Esophagus muscularis mucosa (tissue), 4 donors: Measurements from ENCODE around the gene TTF1. TPM values are rescaled to one million over a fixed set of nuclear protein-coding genes. Genes with fewer than 3 reads are reported as not detected.
A peak's percentile ranks its signal among the peaks of the same experiment; 100 is the strongest.

Source experiments
- DNase-seq: peaks from one replicate; pipeline ENCODE4 v3.0.0-alpha.2; 2017; ENCODE audit errors: extremely low spot score
- H3K27ac ChIP-seq, 4 donors: fragments of 200-600 bp; sonication (generic); replicated peaks in 1 of 4; 1 replicate in 3 of 4; 2 replicates in 1 of 4; pipeline ENCODE4 v1.5.1; 2016 to 2019; ENCODE audit warnings: mild to moderate bottlenecking in 1 of 4
- H3K27me3 ChIP-seq, 4 donors: fragments of 200-600 bp; sonication (generic); one replicate each; pipeline versions ENCODE4 v1.5.1 to v1.6.0; 2016 to 2019
- H3K36me3 ChIP-seq, 4 donors: fragments of 200-600 bp; sonication (generic); one replicate each; pipeline ENCODE4 v1.5.1; 2016 to 2019
- H3K4me1 ChIP-seq, 4 donors: fragments of 200-600 bp; sonication (generic); one replicate each; pipeline ENCODE4 v1.5.1; 2016 to 2019
- H3K4me3 ChIP-seq, 4 donors: fragments of 200-600 bp; sonication (generic); 1 replicate in 2 of 4; 2 replicates in 2 of 4; pipeline ENCODE4 v1.5.1; 2016 to 2019; ENCODE audit warnings: mild to moderate bottlenecking in 4 of 4, moderate library complexity in 1 of 4
- H3K9me3 ChIP-seq, 4 donors: fragments of 200-600 bp; sonication (generic); 1 replicate in 3 of 4; 2 replicates in 1 of 4; pipeline ENCODE4 v1.5.1; 2016 to 2019
- EP300 ChIP-seq: sonication (generic); formaldehyde crosslinking; IDR thresholded peaks from one replicate; pipeline ENCODE4 v1.6.1; 2017; ENCODE audit warnings: antibody characterized with exemption
- POLR2A ChIP-seq: fragments of 450-650 bp; IDR thresholded peaks from one replicate; pipeline ENCODE4 v1.6.1; 2017; ENCODE audit warnings: antibody characterized with exemption, moderate library complexity, mild to moderate bottlenecking, low read depth
- POLR2AphosphoS5 ChIP-seq, 2 donors: sonication (generic); formaldehyde crosslinking; IDR thresholded peaks; one replicate each; pipeline ENCODE4 v1.6.1; 2017; ENCODE audit warnings: antibody characterized with exemption in 2 of 2
- WGBS: methylation state at CpG from one replicate; pipeline ENCODE4 v1.1.5; 2018; 5-methylcytosine and 5-hydroxymethylcytosine counted together
- intact Hi-C: fragments of 100-400 bp; cut with DNase I; formaldehyde crosslinking; loops from one replicate; pipeline ENCODE4 v1.15.1; 2023
- total RNA-seq, 4 donors: library from RNA; depleted of rRNA; stranded (reverse); fragments of >200 nt; gene quantifications; one replicate each; pipeline versions ENCODE4 v1.1.0 to v1.2.1, GENCODE V29; 2016
- TF ChIP-seq, protein P1 (sequence below), 3 experiments: fragments of 200-600 bp in 2 of 3; fragments of 450-650 bp in 1 of 3; sonication (generic) in 2 of 3; IDR thresholded peaks; one replicate each; pipeline ENCODE4 v1.5.1; 2017 to 2019; ENCODE audit warnings: antibody characterized with exemption in 3 of 3, mild to moderate bottlenecking in 2 of 3, moderate library complexity in 1 of 3

TTF1 gene, protein sequence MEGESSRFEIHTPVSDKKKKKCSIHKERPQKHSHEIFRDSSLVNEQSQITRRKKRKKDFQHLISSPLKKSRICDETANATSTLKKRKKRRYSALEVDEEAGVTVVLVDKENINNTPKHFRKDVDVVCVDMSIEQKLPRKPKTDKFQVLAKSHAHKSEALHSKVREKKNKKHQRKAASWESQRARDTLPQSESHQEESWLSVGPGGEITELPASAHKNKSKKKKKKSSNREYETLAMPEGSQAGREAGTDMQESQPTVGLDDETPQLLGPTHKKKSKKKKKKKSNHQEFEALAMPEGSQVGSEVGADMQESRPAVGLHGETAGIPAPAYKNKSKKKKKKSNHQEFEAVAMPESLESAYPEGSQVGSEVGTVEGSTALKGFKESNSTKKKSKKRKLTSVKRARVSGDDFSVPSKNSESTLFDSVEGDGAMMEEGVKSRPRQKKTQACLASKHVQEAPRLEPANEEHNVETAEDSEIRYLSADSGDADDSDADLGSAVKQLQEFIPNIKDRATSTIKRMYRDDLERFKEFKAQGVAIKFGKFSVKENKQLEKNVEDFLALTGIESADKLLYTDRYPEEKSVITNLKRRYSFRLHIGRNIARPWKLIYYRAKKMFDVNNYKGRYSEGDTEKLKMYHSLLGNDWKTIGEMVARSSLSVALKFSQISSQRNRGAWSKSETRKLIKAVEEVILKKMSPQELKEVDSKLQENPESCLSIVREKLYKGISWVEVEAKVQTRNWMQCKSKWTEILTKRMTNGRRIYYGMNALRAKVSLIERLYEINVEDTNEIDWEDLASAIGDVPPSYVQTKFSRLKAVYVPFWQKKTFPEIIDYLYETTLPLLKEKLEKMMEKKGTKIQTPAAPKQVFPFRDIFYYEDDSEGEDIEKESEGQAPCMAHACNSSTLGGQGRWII
- 10 to 100 TPM in 3 of 4 donors, 1 to 10 TPM in 1; 9.6 to 17.2 (median 12.8) TPM for total RNA-seq

DNA sequence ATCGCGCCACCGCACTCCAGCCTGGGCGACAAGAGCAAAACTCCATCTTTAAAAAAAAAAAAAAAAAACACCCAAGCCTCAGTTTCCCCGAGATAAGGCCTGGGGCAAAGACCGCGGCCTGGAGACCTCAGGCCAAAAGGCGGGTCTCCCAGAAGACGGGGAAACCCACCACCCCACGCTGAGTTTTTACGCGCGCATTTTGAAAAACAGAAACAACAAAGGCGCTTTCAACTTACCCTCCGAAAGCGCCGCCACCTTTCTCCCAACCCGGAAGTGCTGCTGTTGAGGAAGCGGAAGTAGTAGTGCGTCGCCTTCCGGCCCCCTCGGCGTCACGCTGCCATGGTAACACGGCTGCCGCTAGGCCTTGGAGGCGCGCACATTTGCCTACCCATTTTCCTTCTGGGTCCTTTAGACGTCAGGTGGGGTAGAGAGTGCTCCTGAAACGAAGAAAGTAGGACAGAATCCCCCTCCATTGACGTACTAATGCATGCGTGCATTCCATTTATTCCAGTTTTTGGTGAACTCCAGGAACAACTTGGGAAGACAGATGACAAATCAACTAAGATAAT, at the start of gene TTF1:
Gene TTF1 (minus strand): TSS at position 287 of the 569 bp plus-strand sequence. CDS start 4,019 bp downstream, outside the sequence.
- peaks cover 7 to 22% (median 17%) of the 10 kb centered on the region in 4 donors for H3K36me3 ChIP-seq
- 2% methylated on average over 30 of the region's 33 CpGs for WGBS
- peak within 1 kb of the TSS; percentile 28 to 65 (median 50) for H3K27ac ChIP-seq
- H3K9me3 ChIP-seq = no peaks in the 10 kb centered on the region
- TF ChIP-seq, protein P1, sequence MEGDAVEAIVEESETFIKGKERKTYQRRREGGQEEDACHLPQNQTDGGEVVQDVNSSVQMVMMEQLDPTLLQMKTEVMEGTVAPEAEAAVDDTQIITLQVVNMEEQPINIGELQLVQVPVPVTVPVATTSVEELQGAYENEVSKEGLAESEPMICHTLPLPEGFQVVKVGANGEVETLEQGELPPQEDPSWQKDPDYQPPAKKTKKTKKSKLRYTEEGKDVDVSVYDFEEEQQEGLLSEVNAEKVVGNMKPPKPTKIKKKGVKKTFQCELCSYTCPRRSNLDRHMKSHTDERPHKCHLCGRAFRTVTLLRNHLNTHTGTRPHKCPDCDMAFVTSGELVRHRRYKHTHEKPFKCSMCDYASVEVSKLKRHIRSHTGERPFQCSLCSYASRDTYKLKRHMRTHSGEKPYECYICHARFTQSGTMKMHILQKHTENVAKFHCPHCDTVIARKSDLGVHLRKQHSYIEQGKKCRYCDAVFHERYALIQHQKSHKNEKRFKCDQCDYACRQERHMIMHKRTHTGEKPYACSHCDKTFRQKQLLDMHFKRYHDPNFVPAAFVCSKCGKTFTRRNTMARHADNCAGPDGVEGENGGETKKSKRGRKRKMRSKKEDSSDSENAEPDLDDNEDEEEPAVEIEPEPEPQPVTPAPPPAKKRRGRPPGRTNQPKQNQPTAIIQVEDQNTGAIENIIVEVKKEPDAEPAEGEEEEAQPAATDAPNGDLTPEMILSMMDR (IDR thresholded peaks at IDR 0.05) = no peak
- peak; percentile 82 to 91 for TF ChIP-seq POLR2AphosphoS5 (IDR thresholded peaks at IDR 0.05)
- H3K27me3 ChIP-seq = peaks cover 0 to 25% (median 19%) of the 10 kb centered on the region in 4 donors
- intact Hi-C loops = no loop called here
- peak; percentile 97 for DNase-seq
- peaks cover 38 to 51% (median 44%) of the 10 kb centered on the region in 4 donors for H3K4me1 ChIP-seq
- H3K4me3 ChIP-seq = peak within 1 kb of the TSS; percentile 69 to 84 (median 74)

DNA sequence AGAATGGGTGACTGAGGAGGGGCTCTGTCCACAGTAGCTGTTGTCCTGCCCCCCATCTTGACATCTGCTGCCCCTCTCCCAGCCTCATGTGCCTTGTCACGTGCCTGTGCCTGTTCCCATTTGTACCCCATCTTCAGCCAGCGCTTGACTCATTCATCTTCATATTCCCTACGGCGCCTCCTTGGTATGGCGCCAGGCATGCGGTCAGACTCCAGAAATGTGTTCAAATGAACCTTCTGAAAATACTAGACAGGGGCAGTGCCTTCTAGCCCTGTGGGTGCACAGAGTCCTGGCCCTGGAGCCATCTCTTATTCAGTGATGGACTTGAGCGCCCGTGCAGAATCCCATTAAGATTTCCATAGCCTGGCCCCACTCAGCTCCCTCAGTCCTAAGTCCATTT, 49.6 kb upstream of the TTF1 start:
- H3K36me3 ChIP-seq = no peaks in the 10 kb centered on the region
- H3K27ac ChIP-seq = no peak overlapping the region
- no peak for DNase-seq
- H3K27me3 ChIP-seq = peaks cover 0 to 64% (median 7%) of the 10 kb centered on the region in 4 donors
- H3K4me3 ChIP-seq = no peak overlapping the region
- TF ChIP-seq POLR2A (no peak), EP300 (no peak), POLR2AphosphoS5 (IDR thresholded peaks at IDR 0.05) (no peak)
- TF ChIP-seq, protein P1 (IDR thresholded peaks at IDR 0.05) = no peak
- intact Hi-C loops = no loop called here
- 89% methylated on average over 8 of the region's 8 CpGs for WGBS
- H3K9me3 ChIP-seq = peaks cover 0 to 5% (median 0%) of the 10 kb centered on the region in 4 donors
- H3K4me1 ChIP-seq = no peaks in the 10 kb centered on the region

DNA sequence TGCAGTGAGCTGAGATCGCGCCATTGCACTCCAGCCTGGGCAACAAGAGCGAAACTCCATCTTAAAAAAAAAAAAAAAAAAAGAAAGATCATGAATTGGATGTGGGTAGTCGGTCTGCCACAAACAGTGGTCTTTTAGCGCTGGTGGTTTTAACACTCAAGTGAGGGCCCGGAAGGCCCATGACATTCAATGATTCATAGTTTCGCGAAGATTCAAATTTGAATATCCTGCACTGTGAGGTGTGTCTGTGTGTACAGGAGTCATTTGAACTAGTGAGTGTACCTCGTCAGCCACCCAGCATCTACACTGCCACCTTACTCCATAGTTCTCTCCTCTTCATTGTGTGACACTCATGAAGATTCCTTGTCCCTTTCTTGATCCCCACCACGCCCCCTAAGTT, 44.6 kb upstream of the TTF1 start:
- Histone ChIP-seq H3K4me1 (no peaks in the 10 kb centered on the region), H3K9me3 (no peaks in the 10 kb centered on the region), H3K27ac (no peak overlapping the region), H3K27me3 (peaks cover 0 to 40% (median 0%) of the 10 kb centered on the region in 4 donors), H3K36me3 (no peaks in the 10 kb centered on the region), H3K4me3 (no peak overlapping the region)
- DNase-seq = no peak
- 91% methylated on average over 10 of the region's 10 CpGs for WGBS
- TF ChIP-seq EP300 = no peak
- TF ChIP-seq, protein P1 (IDR thresholded peaks at IDR 0.05) = no peak
- no peak for TF ChIP-seq POLR2AphosphoS5 (IDR thresholded peaks at IDR 0.05)
- no peak for TF ChIP-seq POLR2A
- intact Hi-C loops = no loop called here

DNA sequence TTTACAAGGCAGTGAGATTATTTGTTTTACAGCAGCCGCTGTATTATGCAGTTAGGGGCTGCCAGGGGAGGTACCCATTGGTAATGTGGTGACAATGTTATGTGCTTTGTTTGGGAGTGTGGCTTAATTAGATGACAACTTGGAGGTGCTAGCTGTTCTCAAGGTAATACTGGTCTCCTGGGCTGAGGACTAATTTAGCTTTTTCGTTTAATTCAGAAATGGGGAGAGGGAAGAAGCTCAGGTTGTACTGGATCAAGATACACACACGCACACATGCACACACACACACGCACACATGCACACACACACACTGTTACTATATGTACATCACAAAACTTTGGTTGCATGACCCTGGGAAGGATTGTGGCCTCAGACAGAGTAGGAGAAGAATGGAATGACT, 41.3 kb upstream of the TTF1 start:
- no peak overlapping the region for H3K27ac ChIP-seq
- no peaks in the 10 kb centered on the region for H3K36me3 ChIP-seq
- H3K9me3 ChIP-seq = no peaks in the 10 kb centered on the region
- DNase-seq = no peak
- peaks cover 0 to 54% (median 3%) of the 10 kb centered on the region in 4 donors for H3K27me3 ChIP-seq
- no peaks in the 10 kb centered on the region for H3K4me1 ChIP-seq
- intact Hi-C loops = no loop called here
- no peak for TF ChIP-seq EP300
- TF ChIP-seq POLR2A = no peak
- TF ChIP-seq, protein P1 (IDR thresholded peaks at IDR 0.05) = no peak
- no peak for TF ChIP-seq POLR2AphosphoS5 (IDR thresholded peaks at IDR 0.05)
- WGBS = 92% methylated on average over 4 of the region's 4 CpGs
- H3K4me3 ChIP-seq = no peak overlapping the region
